NT2/D1 (cell line): ENCODE data around the gene KPNA6.

Source experiments
- SUZ12 ChIP-seq: IDR thresholded peaks from 2 replicates; pipeline ENCODE4 v1.6.1; 2011; ENCODE audit not compliant: insufficient read length, insufficient read depth; ENCODE audit errors: extremely low read depth
- YY1 ChIP-seq: IDR thresholded peaks from 2 replicates; pipeline ENCODE4 v1.6.1; 2011; ENCODE audit not compliant: insufficient read length, insufficient read depth

GRCh38 chr1:32071758-32072621 lies 35.9 kb upstream of the KPNA6 start:
- no peak for TF ChIP-seq SUZ12
- no peak for TF ChIP-seq YY1
